ENCODE results near the gene GNB3. TPM values are rescaled to one million over a fixed set of nuclear protein-coding genes. Genes with fewer than 3 reads are reported as not detected.
"Not testable (repeated sequence)": the region's sequence is repeated elsewhere in the genome, so short reads cannot be mapped to it uniquely, and the experiment has no call there.

GNB3 gene
- total RNA-seq, 2 donors from 2014 or later: 0.26 to 0.45 TPM

GRCh38 chr12:6873094-6874014, 32.6 kb downstream of the GNB3 start, which contains the start of gene SPSB2:
Gene SPSB2, minus strand, starts transcription at chr12:6873303. Its CDS starts 402 bp downstream, at chr12:6872901.
- H3K4me3 Mint-ChIP-seq: peak within 1 kb of the TSS; percentile 94
- DNase-seq (peak; percentile 99 to 100 (median 99)), ATAC-seq (peak; percentile 93)
- no peaks in the 10 kb centered on the region for H3K9me3 ChIP-seq (ENCODE audit: control insufficient read depth, low read length, poor library complexity, severe bottlenecking)
- H3K36me3 Mint-ChIP-seq (ENCODE audit: low read depth): peaks cover 6% of the 10 kb centered on the region
- peaks cover 51% of the 10 kb centered on the region for H3K4me1 Mint-ChIP-seq
- no peaks in the 10 kb centered on the region for H3K27me3 Mint-ChIP-seq
- peak within 1 kb of the TSS; percentile 93 for H3K27ac Mint-ChIP-seq

- H3K4me1 Mint-ChIP-seq: peaks cover 45% of the 10 kb centered on the region
- peak overlapping the region; percentile 94 for H3K4me3 Mint-ChIP-seq
- not testable (repeated sequence) for H3K9me3 ChIP-seq (ENCODE audit: control insufficient read depth, low read length, poor library complexity, severe bottlenecking); ATAC-seq; DNase-seq; H3K36me3 Mint-ChIP-seq (ENCODE audit: low read depth); H3K27me3 Mint-ChIP-seq
- H3K27ac Mint-ChIP-seq: peak overlapping the region; percentile 93
Observed at GRCh38 chr12:6874015-6874368, 33.3 kb downstream of the GNB3 start.

- H3K4me1 Mint-ChIP-seq; H3K4me3 Mint-ChIP-seq; H3K9me3 ChIP-seq (ENCODE audit: control insufficient read depth, low read length, poor library complexity, severe bottlenecking); H3K27ac Mint-ChIP-seq; H3K27me3 Mint-ChIP-seq; DNase-seq; ATAC-seq; H3K36me3 Mint-ChIP-seq (ENCODE audit: low read depth): not testable (repeated sequence)
Observed at GRCh38 chr12:6879824-6880223, 39.1 kb downstream of the GNB3 start.

GRCh38 chr12:6883252-6883651, 42.5 kb downstream of the GNB3 start:
- Mint-ChIP-seq H3K4me1 (no peaks in the 10 kb centered on the region), H3K27ac (no peak overlapping the region), H3K4me3 (no peak overlapping the region), H3K36me3 (ENCODE audit: low read depth) (no peaks in the 10 kb centered on the region), H3K27me3 (no peaks in the 10 kb centered on the region)
- ATAC-seq: no peak
- H3K9me3 ChIP-seq (ENCODE audit: control insufficient read depth, low read length, poor library complexity, severe bottlenecking): no peaks in the 10 kb centered on the region
- DNase-seq: no peak

DNA sequence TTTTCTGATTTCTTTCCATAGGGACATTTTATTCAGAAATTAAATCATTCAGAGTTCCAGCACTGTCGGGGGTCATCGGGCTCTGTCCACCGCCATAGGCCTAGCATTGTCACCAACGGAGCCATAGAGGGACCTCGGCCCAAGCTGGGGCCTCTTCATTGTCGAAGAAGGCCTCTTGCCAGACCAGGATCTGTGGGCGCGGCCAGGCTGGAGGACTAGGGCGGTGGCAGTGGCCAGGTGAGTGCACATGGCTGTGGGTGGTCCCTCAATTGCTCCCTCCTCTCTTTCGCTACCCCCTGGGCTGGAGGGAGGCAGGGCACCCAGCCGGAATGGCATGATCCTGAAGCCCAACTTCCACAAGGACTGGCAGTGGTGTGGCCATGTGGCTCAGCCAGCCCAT, 43.0 kb downstream of the GNB3 start:
- no peaks in the 10 kb centered on the region for H3K9me3 ChIP-seq (ENCODE audit: control insufficient read depth, low read length, poor library complexity, severe bottlenecking)
- no peak overlapping the region for H3K4me3 Mint-ChIP-seq
- ATAC-seq: no peak
- DNase-seq: no peak
- H3K4me1 Mint-ChIP-seq: no peaks in the 10 kb centered on the region
- no peaks in the 10 kb centered on the region for H3K36me3 Mint-ChIP-seq (ENCODE audit: low read depth)
- H3K27ac Mint-ChIP-seq: no peak overlapping the region
- no peaks in the 10 kb centered on the region for H3K27me3 Mint-ChIP-seq

DNA sequence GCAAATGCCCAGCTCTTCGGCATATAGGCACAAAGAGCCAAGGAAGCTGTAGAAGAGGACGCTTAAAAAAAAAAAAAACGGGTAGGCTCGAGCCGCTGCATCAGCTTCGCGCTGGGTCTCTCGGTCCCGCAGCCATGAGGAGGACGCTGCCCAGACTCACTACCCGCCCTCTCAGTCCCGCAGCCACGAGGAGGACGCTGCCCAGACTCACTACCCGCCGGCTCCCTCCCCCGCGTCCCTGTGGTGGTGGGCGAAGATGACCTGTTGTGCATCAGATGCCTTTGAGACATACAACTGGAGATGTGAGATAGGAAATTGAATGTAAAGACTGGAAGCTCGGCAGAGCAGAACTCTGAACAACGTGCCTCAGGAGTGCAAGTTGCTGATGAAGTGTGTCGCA, 43.8 kb downstream of the GNB3 start:
- no peak for ATAC-seq

GRCh38 chr12:6886206-6886999, 45.7 kb downstream of the GNB3 start:
- H3K4me1 Mint-ChIP-seq; H3K9me3 ChIP-seq (ENCODE audit: control insufficient read depth, low read length, poor library complexity, severe bottlenecking); ATAC-seq; DNase-seq; H3K4me3 Mint-ChIP-seq; H3K27ac Mint-ChIP-seq; H3K36me3 Mint-ChIP-seq (ENCODE audit: low read depth); H3K27me3 Mint-ChIP-seq: not testable (repeated sequence)

More for the DNA sequence above, 43.8 kb downstream of the GNB3 start:
- H3K36me3 Mint-ChIP-seq (ENCODE audit: low read depth): no peaks in the 10 kb centered on the region
- no peak for DNase-seq
- H3K27ac Mint-ChIP-seq: no peak overlapping the region
- H3K9me3 ChIP-seq (ENCODE audit: control insufficient read depth, low read length, poor library complexity, severe bottlenecking): no peaks in the 10 kb centered on the region
- H3K27me3 Mint-ChIP-seq: no peaks in the 10 kb centered on the region
- no peaks in the 10 kb centered on the region for H3K4me1 Mint-ChIP-seq
- H3K4me3 Mint-ChIP-seq: no peak overlapping the region

DNA sequence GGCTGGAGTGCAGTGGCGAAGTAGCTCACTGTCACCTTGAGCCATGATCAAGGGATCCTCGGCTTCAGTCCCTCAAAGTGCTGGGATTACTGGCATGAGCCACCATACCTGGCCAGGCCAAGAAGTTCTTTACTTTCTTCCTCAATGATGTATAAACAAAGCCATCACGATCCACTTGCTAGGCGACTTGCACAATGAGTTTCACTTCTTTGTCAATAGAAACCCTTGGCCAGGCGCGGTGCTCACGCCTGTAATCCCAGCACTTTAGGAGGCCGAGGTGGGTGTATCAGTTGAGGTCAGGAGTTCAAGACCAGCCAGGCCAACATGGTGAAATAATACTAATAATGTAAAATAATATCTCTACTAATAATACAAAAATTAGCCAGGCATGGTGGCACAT, 46.7 kb downstream of the GNB3 start:
- no peaks in the 10 kb centered on the region for H3K9me3 ChIP-seq (ENCODE audit: control insufficient read depth, low read length, poor library complexity, severe bottlenecking)
- Mint-ChIP-seq H3K4me1 (peaks cover 5% of the 10 kb centered on the region), H3K27ac (no peak overlapping the region), H3K4me3 (no peak overlapping the region), H3K36me3 (ENCODE audit: low read depth) (no peaks in the 10 kb centered on the region), H3K27me3 (no peaks in the 10 kb centered on the region)
- no peak for ATAC-seq
- no peak for DNase-seq

- Mint-ChIP-seq H3K27me3 (no peaks in the 10 kb centered on the region), H3K4me3 (no peak overlapping the region), H3K36me3 (ENCODE audit: low read depth) (no peaks in the 10 kb centered on the region), H3K27ac (no peak overlapping the region), H3K4me1 (peaks cover 5% of the 10 kb centered on the region)
- DNase-seq (no peak), ATAC-seq (no peak)
- no peaks in the 10 kb centered on the region for H3K9me3 ChIP-seq (ENCODE audit: control insufficient read depth, low read length, poor library complexity, severe bottlenecking)
Observed at GRCh38 chr12:6888360-6888759, 47.6 kb downstream of the GNB3 start.

GRCh38 chr12:6888794-6889193, 48.1 kb downstream of the GNB3 start:
- H3K36me3 Mint-ChIP-seq (ENCODE audit: low read depth); H3K27me3 Mint-ChIP-seq; H3K4me1 Mint-ChIP-seq; H3K4me3 Mint-ChIP-seq; H3K9me3 ChIP-seq (ENCODE audit: control insufficient read depth, low read length, poor library complexity, severe bottlenecking); DNase-seq; H3K27ac Mint-ChIP-seq; ATAC-seq: not testable (repeated sequence)

DNA sequence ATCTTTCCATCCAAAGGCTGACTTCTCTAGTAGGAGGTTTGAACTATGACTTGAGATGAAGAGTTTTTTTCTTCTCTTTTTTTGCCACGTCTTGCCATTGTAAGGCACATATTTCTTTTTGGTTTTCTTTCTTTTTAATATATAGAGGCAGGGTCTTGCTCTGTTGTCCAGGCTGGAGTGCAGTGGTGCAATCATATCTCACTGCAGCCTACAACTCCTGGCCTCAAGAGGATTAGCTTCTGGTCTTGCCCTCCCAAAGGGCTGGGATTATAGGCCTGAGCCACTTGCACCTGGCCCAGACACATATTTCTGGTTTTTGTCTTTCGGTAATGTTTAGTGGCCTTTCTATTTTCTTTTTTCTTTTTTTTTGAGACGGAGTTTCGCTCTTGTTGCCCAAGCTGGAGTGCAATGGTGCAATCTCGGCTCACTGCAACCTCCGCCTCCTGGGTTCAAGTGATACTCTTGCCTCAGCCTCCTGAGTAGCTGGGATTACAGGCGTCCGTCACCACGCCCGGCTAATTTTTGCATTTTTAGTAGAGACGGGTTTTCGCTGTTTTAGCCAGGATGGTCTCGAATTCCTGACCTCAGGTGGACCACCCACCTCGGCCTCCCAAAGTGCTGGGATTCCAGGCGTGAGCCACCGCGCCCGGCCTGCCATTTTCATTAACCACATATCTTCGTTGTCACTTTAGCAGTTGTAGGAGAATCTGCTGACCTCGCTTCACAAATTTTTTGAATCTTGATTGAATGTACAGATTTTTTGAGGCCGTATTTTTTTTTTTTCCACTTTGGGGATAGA, 49.2 kb downstream of the GNB3 start:
- not testable (repeated sequence) for H3K36me3 Mint-ChIP-seq (ENCODE audit: low read depth); H3K9me3 ChIP-seq (ENCODE audit: control insufficient read depth, low read length, poor library complexity, severe bottlenecking); H3K4me1 Mint-ChIP-seq; ATAC-seq; DNase-seq; H3K27me3 Mint-ChIP-seq; H3K4me3 Mint-ChIP-seq
- peak overlapping the region; percentile 75 for H3K27ac Mint-ChIP-seq

DNA sequence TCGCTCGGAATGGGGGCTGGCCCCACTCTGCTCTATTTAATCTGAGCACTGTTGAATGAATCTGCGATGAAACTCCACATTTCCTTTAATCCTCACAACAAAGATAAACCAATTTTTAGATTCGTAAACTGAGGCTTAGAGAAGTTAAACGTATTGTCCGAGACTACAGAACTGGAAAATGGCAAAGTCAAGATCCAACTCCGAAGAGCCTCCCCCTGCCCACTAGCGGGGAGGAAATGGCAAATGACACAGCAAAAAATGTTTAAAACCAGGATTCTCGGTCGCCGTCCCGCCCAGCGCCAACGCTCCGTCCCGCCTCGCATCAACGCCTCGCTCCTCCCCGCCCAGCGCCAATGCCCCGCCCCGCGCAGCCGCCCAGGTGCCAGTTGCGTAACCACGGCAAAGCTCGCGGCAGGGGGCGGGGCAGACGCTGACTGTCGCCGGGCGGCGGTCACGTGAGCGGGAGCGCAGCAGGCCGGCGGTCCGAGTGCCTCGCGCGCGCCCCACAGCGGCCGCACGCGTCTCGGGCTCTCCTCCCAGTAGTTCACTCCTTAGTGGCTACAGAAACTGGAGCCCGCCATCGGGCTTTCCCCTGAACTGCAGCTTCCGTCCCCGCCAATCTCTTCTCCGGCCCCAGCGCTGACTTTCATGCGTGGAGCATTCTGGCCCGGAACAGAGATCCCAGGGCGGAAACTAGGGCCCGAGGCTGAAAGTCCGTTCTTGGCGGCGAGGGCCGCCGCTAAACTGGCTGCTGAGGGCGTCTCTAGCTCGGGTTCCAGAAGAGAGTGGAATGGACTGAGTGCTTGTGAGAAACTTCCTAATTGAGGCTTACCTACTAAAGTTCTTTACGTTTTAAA, 50.3 kb downstream of the GNB3 start:
- ATAC-seq: peak; percentile 96

More for the DNA sequence above, 50.3 kb downstream of the GNB3 start:
- Mint-ChIP-seq H3K27ac (peak overlapping the region; percentile 95), H3K4me3 (peak overlapping the region; percentile 82), H3K36me3 (ENCODE audit: low read depth) (no peaks in the 10 kb centered on the region), H3K4me1 (peaks cover 5% of the 10 kb centered on the region), H3K27me3 (no peaks in the 10 kb centered on the region)
- H3K9me3 ChIP-seq (ENCODE audit: control insufficient read depth, low read length, poor library complexity, severe bottlenecking): no peaks in the 10 kb centered on the region
- DNase-seq: peak; percentile 99 to 100 (median 99)
